GM04503 (cell line): ENCODE measurements around the gene CD36.

Experiments
- DNase-seq: peaks from one replicate; pipeline ENCODE4 v3.0.0-alpha.2; 2012; ENCODE audit warnings: low read depth

The CD36 gene

DNA sequence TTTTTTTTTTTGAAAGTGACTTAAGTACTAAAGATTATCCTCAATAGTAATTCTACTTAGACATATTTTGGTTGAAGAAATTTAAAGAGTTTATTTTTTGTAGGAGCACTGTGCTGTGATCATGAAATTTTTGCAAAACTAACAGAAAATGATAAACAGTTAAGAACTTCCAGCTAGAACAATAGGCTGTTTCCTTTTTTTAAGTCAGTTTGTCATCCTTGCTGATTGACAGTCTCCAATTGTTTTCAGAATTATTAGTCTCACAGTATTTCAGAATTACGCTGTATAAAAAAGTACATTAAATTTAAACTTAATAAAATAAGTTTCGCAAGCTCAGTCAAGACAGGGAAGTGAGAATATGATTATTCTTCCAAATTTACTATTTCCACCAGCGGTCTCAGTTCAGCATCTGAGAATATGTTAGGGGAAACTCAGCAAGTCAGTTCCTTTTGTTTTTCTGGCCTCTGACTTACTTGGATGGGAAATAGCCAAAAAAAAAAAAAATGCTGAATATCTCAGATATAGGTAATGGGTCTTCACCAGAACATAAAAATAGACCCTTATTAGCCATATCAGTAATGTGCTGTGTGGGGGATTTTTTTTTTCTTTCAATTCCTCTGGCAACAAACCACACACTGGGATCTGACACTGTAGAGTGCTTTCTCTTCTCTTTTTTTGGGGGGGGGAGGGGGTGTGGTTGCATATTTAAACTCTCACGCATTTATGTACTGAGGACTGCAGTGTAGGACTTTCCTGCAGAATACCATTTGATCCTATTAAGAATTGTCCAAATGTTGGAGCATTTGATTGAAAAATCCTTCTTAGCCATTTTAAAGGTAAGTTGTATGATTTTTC lies at the start of gene CD36:
Gene CD36 (plus strand): TSS at position 732 of the 855 bp plus-strand sequence. CDS start 8,099 bp downstream, outside the sequence.
- no peak for DNase-seq

DNA sequence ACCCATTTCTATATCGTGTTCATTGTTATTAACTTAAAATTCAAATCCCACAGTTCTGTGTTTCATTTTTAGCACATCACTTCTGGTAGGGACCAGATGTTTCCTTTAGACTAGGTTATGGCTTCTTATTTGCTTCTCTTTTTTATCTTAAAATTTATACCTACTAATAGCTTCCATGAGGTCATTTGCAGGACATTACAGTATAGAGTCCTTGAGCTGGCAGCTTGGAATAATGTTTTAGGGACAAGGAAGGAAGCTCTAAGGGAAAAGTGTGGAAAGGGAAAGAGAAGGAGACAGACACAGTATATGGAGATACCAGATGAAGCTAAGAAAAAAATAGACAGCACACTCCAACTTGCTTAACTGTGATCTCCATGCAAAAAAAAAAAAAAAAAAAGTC lies 48.8 kb upstream of the CD36 start:
- DNase-seq = no peak

DNA sequence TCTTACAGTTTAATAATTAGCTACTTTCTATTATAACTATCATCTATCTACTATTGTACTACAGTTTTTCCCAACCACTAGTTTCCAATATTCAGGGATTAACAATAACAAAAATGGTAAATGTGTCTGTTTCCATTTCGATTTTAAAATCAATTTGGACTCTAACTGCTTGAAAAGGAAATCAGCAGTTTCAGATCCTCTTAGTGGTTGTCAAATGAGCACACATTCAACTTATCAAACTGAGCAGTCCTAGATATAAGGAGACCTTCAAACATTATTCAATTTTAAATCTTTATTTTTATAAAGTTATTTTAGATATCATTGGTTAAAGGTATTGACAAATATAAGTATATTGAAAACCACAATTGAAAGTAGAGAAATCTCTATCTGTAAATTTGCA lies 46.8 kb upstream of the CD36 start:
- no peak for DNase-seq

DNA sequence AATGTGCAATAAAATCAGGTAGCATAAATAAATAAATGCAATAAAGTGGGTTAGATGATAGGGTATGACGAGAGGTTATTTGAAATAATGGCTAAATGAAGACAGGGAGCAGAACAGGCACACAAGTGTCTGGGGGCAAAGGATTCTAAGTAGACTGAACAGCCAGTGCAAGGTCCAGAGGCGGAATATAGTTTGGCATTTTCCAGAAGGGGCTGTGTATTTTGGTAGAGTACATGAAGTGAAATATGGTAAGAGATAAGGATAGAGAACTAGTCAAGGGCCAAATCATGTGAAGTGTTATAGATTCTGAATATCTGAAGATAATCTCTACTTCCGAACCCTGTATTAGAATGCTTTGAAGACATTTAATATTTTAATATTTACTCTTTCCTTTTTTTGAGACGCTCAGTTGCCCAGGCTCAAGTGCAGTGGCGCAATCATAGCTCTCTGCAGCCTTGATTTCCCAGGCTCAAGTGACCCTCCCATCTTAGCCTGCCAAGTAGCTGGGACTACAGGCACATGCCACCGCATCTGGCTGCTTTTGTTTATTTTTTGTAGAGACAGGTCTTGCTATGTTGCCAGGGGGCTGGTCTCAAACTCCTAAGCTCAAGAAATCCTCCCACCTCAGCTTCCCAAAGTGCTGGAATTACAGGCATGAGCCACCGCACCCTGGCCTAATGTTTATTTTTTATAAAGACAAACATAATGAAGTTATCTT lies 44.4 kb upstream of the CD36 start:
- peak; percentile 27 for DNase-seq

- DNase-seq = no peak
Observed at GRCh38 chr7:80596933-80597517, 41.4 kb upstream of the CD36 start.

DNA sequence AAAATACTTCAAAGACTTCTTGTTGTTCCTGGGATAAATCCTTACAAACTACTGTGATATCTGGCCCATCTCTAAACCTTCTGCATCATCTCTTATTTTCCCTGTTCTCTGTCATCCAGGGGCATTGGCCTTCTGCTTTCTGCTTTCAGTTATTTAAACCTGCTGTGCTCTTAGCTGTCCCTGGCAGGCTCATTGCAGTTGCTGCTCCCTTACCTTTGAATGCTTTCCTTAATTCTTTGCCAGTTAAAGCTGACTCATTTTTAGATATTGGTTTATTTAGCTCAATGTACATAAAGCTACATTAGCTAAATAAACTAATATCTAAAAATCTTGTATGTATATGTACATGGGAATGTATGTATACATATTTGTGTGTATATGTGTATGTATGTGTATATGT lies 40.6 kb upstream of the CD36 start:
- no peak for DNase-seq

DNA sequence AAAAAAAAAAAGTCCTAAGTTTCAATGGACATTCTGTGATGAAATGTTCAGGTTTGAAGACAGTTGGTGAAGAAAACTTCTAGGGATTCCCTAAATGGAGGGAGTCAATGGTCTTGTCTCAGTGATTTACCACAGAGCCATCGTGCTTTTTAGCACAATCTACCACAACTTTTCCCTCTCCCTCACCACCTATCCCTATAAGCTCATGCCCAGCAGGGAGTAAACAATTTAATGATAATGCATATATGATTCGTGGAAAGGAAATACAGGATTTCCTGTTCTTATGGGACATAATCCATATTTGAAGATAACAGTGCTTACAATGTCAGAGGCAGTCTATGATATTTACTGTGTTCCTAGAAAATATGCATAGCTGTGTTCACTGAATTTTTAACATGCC lies 38.4 kb upstream of the CD36 start:
- no peak for DNase-seq

GRCh38 chr7:80601999-80602398 lies 36.4 kb upstream of the CD36 start:
- DNase-seq = no peak

DNA sequence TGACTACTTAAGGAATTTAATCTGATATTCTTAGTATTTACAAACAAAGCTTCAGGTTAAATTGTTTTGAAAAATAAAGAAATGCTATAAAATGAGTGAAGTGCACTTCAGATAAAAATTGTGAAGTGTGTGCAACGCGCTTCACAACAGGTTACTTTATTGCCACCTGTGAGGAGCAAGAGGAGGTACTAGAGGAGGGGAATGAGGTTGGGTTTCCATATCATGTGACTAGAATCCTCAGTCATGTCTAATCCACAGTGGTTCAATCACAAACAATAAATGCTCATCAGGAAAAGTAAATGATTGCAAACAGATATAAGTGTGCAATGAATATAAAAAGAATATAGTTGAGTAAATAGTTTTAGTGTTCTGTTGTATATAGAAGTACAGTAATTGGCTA lies 34.5 kb upstream of the CD36 start:
- DNase-seq = no peak

DNA sequence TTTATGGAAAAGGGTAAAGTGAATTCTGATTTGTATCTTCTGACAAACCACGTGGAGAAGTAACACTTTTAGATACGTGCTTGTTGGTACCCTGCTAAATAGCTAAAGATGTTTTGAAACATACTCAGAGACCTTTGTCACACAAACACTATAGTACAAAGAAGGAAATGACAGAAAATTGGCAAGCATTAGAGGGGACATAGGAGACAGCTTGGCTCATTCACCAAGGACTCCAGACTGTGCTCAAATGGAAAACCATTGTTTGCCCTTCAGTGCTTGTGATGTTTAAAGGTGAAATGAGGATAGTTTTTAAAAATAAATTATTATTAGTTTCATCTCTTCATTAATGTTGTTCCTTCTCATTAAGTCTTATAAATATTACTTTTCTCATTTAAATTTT lies 34.0 kb upstream of the CD36 start:
- DNase-seq = no peak

DNA sequence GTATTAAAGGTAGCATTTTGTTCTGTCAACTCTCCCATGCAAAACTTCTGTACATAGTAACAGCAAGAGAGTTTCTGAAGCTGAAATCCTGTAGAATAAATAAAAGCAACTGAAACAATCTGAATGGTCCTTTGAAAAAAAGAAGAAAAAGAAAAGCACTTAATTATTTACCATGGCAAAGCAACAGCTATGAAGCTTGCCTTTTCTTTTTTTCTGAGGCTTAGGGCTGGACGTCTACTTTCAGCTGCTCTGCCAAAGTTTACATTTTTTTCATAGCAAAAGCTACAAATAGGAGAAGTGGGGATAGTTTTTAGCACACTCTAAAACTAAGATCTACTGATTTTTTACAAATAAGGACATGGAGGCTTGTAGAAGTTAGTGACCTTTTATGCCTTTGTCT lies 31.3 kb upstream of the CD36 start:
- DNase-seq = no peak

- no peak for DNase-seq
Observed at GRCh38 chr7:80608336-80608735, 30.1 kb upstream of the CD36 start.

DNA sequence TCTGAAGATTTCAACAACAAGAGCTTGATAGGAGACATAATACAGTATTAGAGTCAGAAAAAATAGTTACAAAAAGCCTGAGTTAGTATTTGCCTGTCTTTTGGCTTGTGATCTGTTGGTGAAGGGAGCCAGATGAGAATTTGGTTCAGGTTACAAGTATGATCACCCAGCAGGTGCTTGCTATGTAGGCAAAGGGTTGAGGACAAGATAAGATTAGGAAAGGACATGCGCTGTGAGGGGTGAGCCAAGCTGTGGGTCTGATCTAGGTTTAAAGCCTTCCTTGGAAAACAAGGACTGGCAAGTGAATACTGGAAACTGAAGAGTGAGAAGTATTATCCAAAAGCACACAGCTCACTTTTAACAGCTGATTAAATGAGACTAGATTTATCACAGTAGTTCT lies 28.7 kb upstream of the CD36 start:
- no peak for DNase-seq

GRCh38 chr7:80611353-80611752 lies 27.1 kb upstream of the CD36 start:
- no peak for DNase-seq

DNA sequence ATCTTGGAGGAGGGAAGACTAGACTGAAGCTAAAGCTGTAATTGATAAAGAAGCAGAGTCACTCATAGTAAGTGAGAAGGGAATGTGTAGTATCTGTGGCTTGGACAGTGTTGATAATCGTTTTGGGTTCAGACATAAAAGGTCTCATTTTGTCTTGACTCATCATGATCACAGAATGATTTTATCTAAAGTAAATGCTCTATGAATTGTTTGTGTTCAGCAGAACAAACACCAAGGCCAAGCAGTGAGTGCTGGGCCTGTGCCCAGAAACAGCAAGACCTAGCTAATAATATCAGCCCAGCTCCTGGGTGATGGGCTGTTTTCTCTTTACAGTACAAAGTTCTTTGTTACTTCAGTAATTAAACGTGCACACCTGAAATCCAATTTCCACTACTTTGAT lies 26.7 kb upstream of the CD36 start:
- no peak for DNase-seq

- DNase-seq = no peak
Observed at GRCh38 chr7:80612880-80613279, 25.6 kb upstream of the CD36 start.

DNA sequence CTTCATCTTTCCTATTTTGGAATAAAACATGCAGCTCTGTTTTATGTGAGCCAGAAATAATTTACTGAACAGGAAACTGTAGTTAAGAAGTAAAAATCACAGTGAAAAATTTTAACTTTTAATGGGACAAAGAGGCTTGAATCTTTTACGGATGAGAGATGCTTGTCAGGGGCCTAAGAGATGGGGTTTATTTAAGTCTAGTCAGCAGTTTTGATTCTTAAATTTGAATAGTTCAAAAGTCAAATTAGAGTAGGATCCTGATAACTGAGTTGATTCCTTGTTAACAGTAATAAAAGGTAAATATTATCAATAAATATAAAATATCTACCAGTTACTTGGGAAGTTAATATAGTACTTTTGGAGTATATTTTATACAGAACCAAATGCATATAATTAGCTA lies 24.9 kb upstream of the CD36 start:
- no peak for DNase-seq

DNA sequence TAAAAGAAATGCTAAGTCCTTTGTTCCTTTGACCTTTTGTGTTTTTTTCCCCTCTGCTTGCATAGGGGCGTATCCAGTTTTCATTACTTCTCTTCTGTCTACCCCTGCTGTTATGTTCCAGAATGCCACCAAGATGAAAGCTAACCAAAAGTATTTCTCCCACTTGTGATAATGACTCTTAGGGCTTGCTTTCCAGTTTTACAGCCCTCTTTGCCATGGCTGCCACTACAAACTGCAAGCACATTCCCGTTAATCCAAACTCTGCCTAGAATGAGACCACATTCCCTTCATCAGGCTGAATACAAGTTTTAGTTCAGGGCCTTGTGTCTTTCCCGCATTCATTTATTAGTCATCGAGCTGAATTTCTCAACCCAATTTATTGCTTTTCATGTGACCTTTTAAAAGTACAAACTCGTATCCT lies 23.6 kb upstream of the CD36 start:
- DNase-seq = peak; percentile 73

DNA sequence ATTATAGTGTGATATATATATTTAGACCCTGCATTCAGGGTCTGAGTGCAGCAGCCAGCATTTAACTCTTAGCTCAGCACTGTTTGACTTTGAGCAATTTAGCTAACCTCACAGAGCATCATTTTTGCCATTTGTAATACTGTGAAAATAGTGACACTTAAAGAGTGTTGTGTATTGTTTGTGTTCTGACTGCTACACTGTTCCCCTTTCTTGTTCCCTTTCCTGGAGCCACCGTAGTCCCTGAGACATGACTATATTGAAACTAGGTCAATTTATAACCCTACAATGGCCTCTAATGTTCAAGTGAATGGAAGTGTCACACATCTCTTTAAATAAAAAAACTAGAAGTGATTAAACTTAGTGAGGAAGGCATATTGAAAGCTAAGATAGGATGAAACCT lies 20.3 kb upstream of the CD36 start:
- DNase-seq = no peak

- DNase-seq = no peak
Observed at GRCh38 chr7:80619741-80620140, 18.7 kb upstream of the CD36 start.

GRCh38 chr7:80622541-80622940 lies 15.9 kb upstream of the CD36 start:
- DNase-seq = no peak

- DNase-seq = no peak
Observed at GRCh38 chr7:80623503-80624252, 14.8 kb upstream of the CD36 start.
